ENCODE results near the gene TNNT2. TPM values are rescaled to one million over a fixed set of nuclear protein-coding genes. Genes with fewer than 3 reads are reported as not detected.

The TNNT2 gene
- total and polyA plus RNA-seq, 4 donors: 0.17 to 0.28 (median 0.25) TPM; not detected in 1

- H3K27ac ChIP-seq (ENCODE audit: low read depth in 1 of 2, low read length in 2 of 2): no peak overlapping the region
- no peak for TF ChIP-seq EGR1 (IDR thresholded peaks at IDR 0.05; ENCODE audit: low read depth in 2 of 2)
- TF ChIP-seq JUND (IDR thresholded peaks at IDR 0.05): no peak
- no peak for TF ChIP-seq HNF4G (IDR thresholded peaks at IDR 0.05)
- no peak for TF ChIP-seq ATF3 (IDR thresholded peaks at IDR 0.05)
- no peak for DNase-seq (ENCODE audit: low spot score)
- no peaks in the 10 kb centered on the region for H3K4me1 ChIP-seq (ENCODE audit: control insufficient read depth in 4 of 4, insufficient read depth in 4 of 4, low read length in 3 of 4)
- H3K36me3 ChIP-seq (ENCODE audit: control insufficient read depth in 4 of 4, insufficient read depth in 3 of 4, low read depth in 1 of 4, low read length in 3 of 4): no peaks in the 10 kb centered on the region
- H3K9me3 ChIP-seq (ENCODE audit: control insufficient read depth in 4 of 4, low read length in 3 of 4): peaks cover 0 to 4% (median under 1%) of the 10 kb centered on the region in 4 donors
- H3K27me3 ChIP-seq (ENCODE audit: control insufficient read depth in 4 of 4, insufficient read depth in 4 of 4, low read length in 3 of 4): no peaks in the 10 kb centered on the region
- 17% methylated on average over 2 of the region's 2 CpGs for WGBS
- H3K9ac ChIP-seq (ENCODE audit: low read depth in 1 of 2, low read length in 2 of 2): no peak overlapping the region
- no peak overlapping the region for H3K4me3 ChIP-seq (ENCODE audit: low read depth in 1 of 3, low read length in 3 of 3)
These were observed 30.5 kb downstream of the TNNT2 start for GRCh38 chr1:201346987-201347386.

GRCh38 chr1:201346337-201346939 is 31.0 kb downstream of the TNNT2 start:
- TF ChIP-seq CTCF (IDR thresholded peaks at IDR 0.05; ENCODE audit: low read depth, low read length, missing input control) (peak; percentile 55), ZBTB33 (IDR thresholded peaks at IDR 0.05) (no peak), FOXA1 (IDR thresholded peaks at IDR 0.05) (no peak), RAD21 (IDR thresholded peaks at IDR 0.05) (peak; percentile 69 to 77), RXRA (IDR thresholded peaks at IDR 0.05) (no peak), HNF4A (conservative IDR thresholded peaks at IDR 0.05) (no peak)
- DNase-seq (ENCODE audit: low spot score): no peak

GRCh38 chr1:201345081-201345355 is 32.5 kb downstream of the TNNT2 start:
- Histone ChIP-seq H3K36me3 (ENCODE audit: control insufficient read depth in 4 of 4, insufficient read depth in 3 of 4, low read depth in 1 of 4, low read length in 3 of 4) (no peaks in the 10 kb centered on the region), H3K9me3 (ENCODE audit: control insufficient read depth in 4 of 4, low read length in 3 of 4) (peaks cover 0 to 8% (median 2%) of the 10 kb centered on the region in 4 donors), H3K27me3 (ENCODE audit: control insufficient read depth in 4 of 4, insufficient read depth in 4 of 4, low read length in 3 of 4) (no peaks in the 10 kb centered on the region), H3K4me1 (ENCODE audit: control insufficient read depth in 4 of 4, insufficient read depth in 4 of 4, low read length in 3 of 4) (no peaks in the 10 kb centered on the region), H3K9ac (ENCODE audit: low read depth in 1 of 2, low read length in 2 of 2) (no peak overlapping the region), H3K4me3 (ENCODE audit: low read depth in 1 of 3, low read length in 3 of 3) (no peak overlapping the region), H3K27ac (ENCODE audit: low read depth in 1 of 2, low read length in 2 of 2) (no peak overlapping the region)
- no peak for TF ChIP-seq HNF4G (IDR thresholded peaks at IDR 0.05)
- no peak for TF ChIP-seq FOXA1 (IDR thresholded peaks at IDR 0.05)
- no peak for TF ChIP-seq RAD21 (IDR thresholded peaks at IDR 0.05)
- no peak for TF ChIP-seq ZBTB33 (IDR thresholded peaks at IDR 0.05)
- TF ChIP-seq TAF1 (conservative IDR thresholded peaks at IDR 0.05): no peak
- TF ChIP-seq GABPA (IDR thresholded peaks at IDR 0.05 in 1 of 2, conservative IDR thresholded peaks at IDR 0.05 in 1 of 2): no peak
- no peak for TF ChIP-seq MAX (IDR thresholded peaks at IDR 0.05)
- no peak for TF ChIP-seq JUND (IDR thresholded peaks at IDR 0.05)
- no peak for TF ChIP-seq HNF4A (conservative IDR thresholded peaks at IDR 0.05)
- TF ChIP-seq REST (IDR thresholded peaks at IDR 0.05): no peak
- no peak for TF ChIP-seq NR2F2 (IDR thresholded peaks at IDR 0.05)
- WGBS: 93% methylated on average over 5 of the region's 5 CpGs
- DNase-seq (ENCODE audit: low spot score): no peak

More at GRCh38 chr1:201346337-201346939, 31.0 kb downstream of the TNNT2 start:
- 54% methylated on average over 5 of the region's 5 CpGs for WGBS
- no peak overlapping the region for H3K9ac ChIP-seq (ENCODE audit: low read depth in 1 of 2, low read length in 2 of 2)
- peaks cover 0 to 5% (median 2%) of the 10 kb centered on the region in 4 donors for H3K9me3 ChIP-seq (ENCODE audit: control insufficient read depth in 4 of 4, low read length in 3 of 4)
- no peaks in the 10 kb centered on the region for H3K4me1 ChIP-seq (ENCODE audit: control insufficient read depth in 4 of 4, insufficient read depth in 4 of 4, low read length in 3 of 4)
- no peaks in the 10 kb centered on the region for H3K27me3 ChIP-seq (ENCODE audit: control insufficient read depth in 4 of 4, insufficient read depth in 4 of 4, low read length in 3 of 4)
- no peak overlapping the region for H3K27ac ChIP-seq (ENCODE audit: low read depth in 1 of 2, low read length in 2 of 2)
- H3K4me3 ChIP-seq (ENCODE audit: low read depth in 1 of 3, low read length in 3 of 3): no peak overlapping the region
- no peaks in the 10 kb centered on the region for H3K36me3 ChIP-seq (ENCODE audit: control insufficient read depth in 4 of 4, insufficient read depth in 3 of 4, low read depth in 1 of 4, low read length in 3 of 4)
